K562 (cell line): ENCODE measurements around the gene SLC26A8. TPM values are rescaled to one million over a fixed set of nuclear protein-coding genes. Genes with fewer than 3 reads are reported as not detected.

Experiments
- BCOR ChIP-seq: fragments of 450-650 bp; IDR thresholded peaks from 2 replicates; pipeline ENCODE4 v1.6.1; 2016
- CHD4 ChIP-seq: fragments of 200-600 bp; sonication (generic); IDR thresholded peaks from 3 replicates; pipeline ENCODE4 v1.6.1; 2012; ENCODE audit warnings: low read depth, mild to moderate bottlenecking, mixed read lengths, low read length, inconsistent platforms; ENCODE audit not compliant: insufficient read depth, insufficient replicate concordance, poor library complexity, severe bottlenecking
- NCOA6 ChIP-seq: fragments of 450-650 bp; IDR thresholded peaks from 2 replicates; pipeline ENCODE4 v1.6.1; 2017; ENCODE audit warnings: mild to moderate bottlenecking
- POLR2H ChIP-seq: IDR thresholded peaks from 2 replicates; pipeline ENCODE4 v1.6.1; 2016; ENCODE audit warnings: missing genetic modification characterization, low read depth, mild to moderate bottlenecking, control low read depth, missing compliant biosample characterization, moderate library complexity
- SIRT6 ChIP-seq: IDR thresholded peaks from one replicate; pipeline ENCODE4 v1.6.1; 2012; ENCODE audit warnings: low read depth, mild to moderate bottlenecking, control low read depth, inconsistent platforms, low read length, moderate library complexity
- TBL1XR1 ChIP-seq, 2 experiments: IDR thresholded peaks; 2 replicates each; pipeline ENCODE4 v1.6.1; 2012; ENCODE audit warnings: improper control_type of control experiment in 2 of 2, low read length in 2 of 2, mild to moderate bottlenecking in 1 of 2
- ZNF124 ChIP-seq: sonication (generic); formaldehyde crosslinking; IDR thresholded peaks from 2 replicates; pipeline ENCODE4 v1.8.1; 2022; ENCODE audit warnings: missing genetic modification reagents
- polyA plus RNA-seq, 8 experiments: library from polyadenylated mRNA; depleted of rRNA in 4 of 8; stranded (reverse) in 5 of 8; unstranded in 3 of 8; fragments of >200 nt; fragmentation: Nextera tagmentation in 2 of 8; fragmentation: Illumina TruSeq in 1 of 8; extraction: Ambion mirVana in 2 of 8; extraction: Trizol in 1 of 8; gene quantifications; 2 replicates each; pipeline versions ENCODE4 v1.2.1 to v1.2.3, GENCODE V29; 2011 to 2014; ENCODE audit warnings: inconsistent platforms in 1 of 8, missing spikeins in 1 of 8
- total RNA-seq, 7 experiments: library from RNA; depleted of rRNA in 6 of 7; stranded (reverse); fragments of >200 nt in 6 of 7; fragmentation: Illumina TruSeq in 2 of 7; extraction: Trizol in 2 of 7; gene quantifications; 2 replicates each; pipeline versions ENCODE4 v1.2.1 to v1.2.3, GENCODE V29; 2011 to 2021; ENCODE audit warnings: low replicate concordance in 1 of 7
- TF ChIP-seq, protein P1 (sequence below): IDR thresholded peaks from 2 replicates; pipeline ENCODE4 v1.6.1; 2016; ENCODE audit warnings: missing genetic modification characterization, missing compliant biosample characterization
- TF ChIP-seq, protein P2 (sequence below), 2 experiments: fragments of 450-650 bp; formaldehyde crosslinking in 1 of 2; IDR thresholded peaks; 2 replicates each; pipeline versions ENCODE4 v1.4.0 to v1.6.1; 2014 to 2020; ENCODE audit warnings: mild to moderate bottlenecking in 2 of 2, borderline replicate concordance in 1 of 2, low read depth in 1 of 2
- TF ChIP-seq, protein P3 (sequence below): fragments of 450-650 bp; IDR thresholded peaks from 2 replicates; pipeline ENCODE4 v1.6.1; 2017; ENCODE audit warnings: antibody characterized with exemption
- TF ChIP-seq, protein P4 (sequence below), 2 experiments: fragments of 450-650 bp; IDR thresholded peaks; 2 replicates each; pipeline ENCODE4 v1.6.1; 2016

SLC26A8 gene
- total and polyA plus RNA-seq, 9 of the 15 experiments (the other 6 are each of a cell fraction or from before 2014, with no cell fraction given), result not detected

DNA sequence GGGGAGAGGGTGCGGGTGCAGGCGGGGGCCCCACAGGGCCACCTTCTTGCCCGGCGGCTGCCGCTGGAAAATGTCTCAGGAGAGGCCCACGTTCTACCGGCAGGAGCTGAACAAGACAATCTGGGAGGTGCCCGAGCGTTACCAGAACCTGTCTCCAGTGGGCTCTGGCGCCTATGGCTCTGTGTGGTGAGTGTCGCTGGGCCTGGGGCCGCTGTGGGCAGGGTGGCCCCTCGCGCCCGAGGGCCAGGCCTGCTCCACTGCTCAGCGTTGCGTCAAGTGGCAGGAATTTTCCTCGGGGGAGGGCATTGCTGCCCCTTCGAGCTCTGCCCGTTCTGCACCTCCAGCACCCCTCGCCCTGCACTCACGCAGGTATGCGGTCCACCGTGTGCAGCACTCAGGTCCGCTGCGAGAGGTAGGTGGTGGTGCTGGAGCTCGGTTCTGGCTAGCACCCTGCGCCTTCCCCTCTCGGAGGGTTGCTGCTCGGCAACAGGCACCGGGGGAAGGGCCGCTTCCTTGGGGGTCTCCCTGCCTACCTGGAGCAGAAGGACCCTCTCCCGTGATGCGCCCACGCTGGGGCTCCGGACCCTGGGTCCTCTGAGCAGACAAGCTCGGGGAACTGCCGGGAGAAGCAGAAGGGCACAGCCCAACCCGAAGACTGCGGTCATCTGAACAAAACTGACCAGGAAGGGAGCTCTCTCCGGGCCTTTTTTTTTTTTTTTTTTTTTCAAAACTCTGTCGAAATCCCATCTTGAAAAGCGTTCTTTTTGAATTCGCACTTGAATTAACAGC, 3.8 kb upstream of the SLC26A8 start (continued):
- TF ChIP-seq, protein P1, sequence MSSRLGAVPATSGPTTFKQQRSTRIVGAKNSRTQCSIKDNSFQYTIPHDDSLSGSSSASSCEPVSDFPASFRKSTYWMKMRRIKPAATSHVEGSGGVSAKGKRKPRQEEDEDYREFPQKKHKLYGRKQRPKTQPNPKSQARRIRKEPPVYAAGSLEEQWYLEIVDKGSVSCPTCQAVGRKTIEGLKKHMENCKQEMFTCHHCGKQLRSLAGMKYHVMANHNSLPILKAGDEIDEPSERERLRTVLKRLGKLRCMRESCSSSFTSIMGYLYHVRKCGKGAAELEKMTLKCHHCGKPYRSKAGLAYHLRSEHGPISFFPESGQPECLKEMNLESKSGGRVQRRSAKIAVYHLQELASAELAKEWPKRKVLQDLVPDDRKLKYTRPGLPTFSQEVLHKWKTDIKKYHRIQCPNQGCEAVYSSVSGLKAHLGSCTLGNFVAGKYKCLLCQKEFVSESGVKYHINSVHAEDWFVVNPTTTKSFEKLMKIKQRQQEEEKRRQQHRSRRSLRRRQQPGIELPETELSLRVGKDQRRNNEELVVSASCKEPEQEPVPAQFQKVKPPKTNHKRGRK (tag), result no peak
- TF ChIP-seq, protein P2, sequence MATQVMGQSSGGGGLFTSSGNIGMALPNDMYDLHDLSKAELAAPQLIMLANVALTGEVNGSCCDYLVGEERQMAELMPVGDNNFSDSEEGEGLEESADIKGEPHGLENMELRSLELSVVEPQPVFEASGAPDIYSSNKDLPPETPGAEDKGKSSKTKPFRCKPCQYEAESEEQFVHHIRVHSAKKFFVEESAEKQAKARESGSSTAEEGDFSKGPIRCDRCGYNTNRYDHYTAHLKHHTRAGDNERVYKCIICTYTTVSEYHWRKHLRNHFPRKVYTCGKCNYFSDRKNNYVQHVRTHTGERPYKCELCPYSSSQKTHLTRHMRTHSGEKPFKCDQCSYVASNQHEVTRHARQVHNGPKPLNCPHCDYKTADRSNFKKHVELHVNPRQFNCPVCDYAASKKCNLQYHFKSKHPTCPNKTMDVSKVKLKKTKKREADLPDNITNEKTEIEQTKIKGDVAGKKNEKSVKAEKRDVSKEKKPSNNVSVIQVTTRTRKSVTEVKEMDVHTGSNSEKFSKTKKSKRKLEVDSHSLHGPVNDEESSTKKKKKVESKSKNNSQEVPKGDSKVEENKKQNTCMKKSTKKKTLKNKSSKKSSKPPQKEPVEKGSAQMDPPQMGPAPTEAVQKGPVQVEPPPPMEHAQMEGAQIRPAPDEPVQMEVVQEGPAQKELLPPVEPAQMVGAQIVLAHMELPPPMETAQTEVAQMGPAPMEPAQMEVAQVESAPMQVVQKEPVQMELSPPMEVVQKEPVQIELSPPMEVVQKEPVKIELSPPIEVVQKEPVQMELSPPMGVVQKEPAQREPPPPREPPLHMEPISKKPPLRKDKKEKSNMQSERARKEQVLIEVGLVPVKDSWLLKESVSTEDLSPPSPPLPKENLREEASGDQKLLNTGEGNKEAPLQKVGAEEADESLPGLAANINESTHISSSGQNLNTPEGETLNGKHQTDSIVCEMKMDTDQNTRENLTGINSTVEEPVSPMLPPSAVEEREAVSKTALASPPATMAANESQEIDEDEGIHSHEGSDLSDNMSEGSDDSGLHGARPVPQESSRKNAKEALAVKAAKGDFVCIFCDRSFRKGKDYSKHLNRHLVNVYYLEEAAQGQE (IDR thresholded peaks at IDR 0.05; ENCODE audit: borderline replicate concordance), result no peak
- TF ChIP-seq, protein P2 (CRISPR knock-in tag; IDR thresholded peaks at IDR 0.05; ENCODE audit: low read depth), result no peak; the same call in 1 of the 2 replicates
- no peak for TF ChIP-seq POLR2H (tag)
- TF ChIP-seq, protein P3, sequence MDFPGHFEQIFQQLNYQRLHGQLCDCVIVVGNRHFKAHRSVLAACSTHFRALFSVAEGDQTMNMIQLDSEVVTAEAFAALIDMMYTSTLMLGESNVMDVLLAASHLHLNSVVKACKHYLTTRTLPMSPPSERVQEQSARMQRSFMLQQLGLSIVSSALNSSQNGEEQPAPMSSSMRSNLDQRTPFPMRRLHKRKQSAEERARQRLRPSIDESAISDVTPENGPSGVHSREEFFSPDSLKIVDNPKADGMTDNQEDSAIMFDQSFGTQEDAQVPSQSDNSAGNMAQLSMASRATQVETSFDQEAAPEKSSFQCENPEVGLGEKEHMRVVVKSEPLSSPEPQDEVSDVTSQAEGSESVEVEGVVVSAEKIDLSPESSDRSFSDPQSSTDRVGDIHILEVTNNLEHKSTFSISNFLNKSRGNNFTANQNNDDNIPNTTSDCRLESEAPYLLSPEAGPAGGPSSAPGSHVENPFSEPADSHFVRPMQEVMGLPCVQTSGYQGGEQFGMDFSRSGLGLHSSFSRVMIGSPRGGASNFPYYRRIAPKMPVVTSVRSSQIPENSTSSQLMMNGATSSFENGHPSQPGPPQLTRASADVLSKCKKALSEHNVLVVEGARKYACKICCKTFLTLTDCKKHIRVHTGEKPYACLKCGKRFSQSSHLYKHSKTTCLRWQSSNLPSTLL, result no peak
- TF ChIP-seq BCOR, result no peak
- TF ChIP-seq NCOA6, result no peak
- TF ChIP-seq, protein P4, sequence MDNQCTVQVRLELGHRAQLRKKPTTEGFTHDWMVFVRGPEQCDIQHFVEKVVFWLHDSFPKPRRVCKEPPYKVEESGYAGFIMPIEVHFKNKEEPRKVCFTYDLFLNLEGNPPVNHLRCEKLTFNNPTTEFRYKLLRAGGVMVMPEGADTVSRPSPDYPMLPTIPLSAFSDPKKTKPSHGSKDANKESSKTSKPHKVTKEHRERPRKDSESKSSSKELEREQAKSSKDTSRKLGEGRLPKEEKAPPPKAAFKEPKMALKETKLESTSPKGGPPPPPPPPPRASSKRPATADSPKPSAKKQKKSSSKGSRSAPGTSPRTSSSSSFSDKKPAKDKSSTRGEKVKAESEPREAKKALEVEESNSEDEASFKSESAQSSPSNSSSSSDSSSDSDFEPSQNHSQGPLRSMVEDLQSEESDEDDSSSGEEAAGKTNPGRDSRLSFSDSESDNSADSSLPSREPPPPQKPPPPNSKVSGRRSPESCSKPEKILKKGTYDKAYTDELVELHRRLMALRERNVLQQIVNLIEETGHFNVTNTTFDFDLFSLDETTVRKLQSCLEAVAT (IDR thresholded peaks at IDR 0.05), result peak; percentile 27 to 41; a peak in 1 of 4 replicates
- no peak for TF ChIP-seq CHD4
- TF ChIP-seq ZNF124, result peak; percentile 27; the same call in 1 of the 2 replicates
- TF ChIP-seq TBL1XR1 (IDR thresholded peaks at IDR 0.05; ENCODE audit: low read length in 2 of 2), result no peak
- TF ChIP-seq SIRT6, result no peak
